Mesenchymal stem cell (in vitro differentiated cells and primary cell): ENCODE data around the gene PDHA1.

Experiments used
- DNase-seq: peaks from one replicate; pipeline ENCODE4 v3.0.0-alpha.2; 2013
- H2AFZ ChIP-seq: one replicate; pipeline ENCODE4 v1.6.1; 2013; ENCODE audit warnings: low read depth, mild to moderate bottlenecking, control low read depth, inconsistent platforms, low read length, moderate library complexity
- H2AK5ac ChIP-seq: 2 replicates; pipeline ENCODE4 v1.6.1; 2013; ENCODE audit warnings: low read length, moderate library complexity, mild to moderate bottlenecking, inconsistent platforms; ENCODE audit not compliant: severe bottlenecking
- H2BK120ac ChIP-seq: one replicate; pipeline ENCODE4 v1.6.1; 2013; ENCODE audit warnings: low read depth, mild to moderate bottlenecking, inconsistent platforms, low read length, moderate library complexity
- H2BK12ac ChIP-seq, 2 experiments: one replicate each; pipeline ENCODE4 v1.6.1; 2013; ENCODE audit warnings: inconsistent platforms in 2 of 2, low read length in 2 of 2, mild to moderate bottlenecking in 2 of 2, moderate library complexity in 2 of 2, control low read depth in 1 of 2
- H2BK15ac ChIP-seq: one replicate; pipeline ENCODE4 v1.6.1; 2013; ENCODE audit warnings: mild to moderate bottlenecking, low read depth, inconsistent platforms; ENCODE audit not compliant: poor library complexity, severe bottlenecking
- H2BK5ac ChIP-seq: 2 replicates; pipeline ENCODE4 v1.6.1; 2013; ENCODE audit warnings: low read depth, mild to moderate bottlenecking, low read length, control low read depth, inconsistent platforms; ENCODE audit not compliant: poor library complexity, severe bottlenecking
- H3K14ac ChIP-seq, 2 experiments: one replicate each; pipeline ENCODE4 v1.6.1; 2013; ENCODE audit warnings: inconsistent platforms in 2 of 2, low read length in 2 of 2, control low read depth in 1 of 2, mild to moderate bottlenecking in 1 of 2, moderate library complexity in 1 of 2
- H3K18ac ChIP-seq, 2 experiments: one replicate each; pipeline ENCODE4 v1.6.1; 2013; ENCODE audit warnings: inconsistent platforms in 2 of 2, low read length in 2 of 2, control low read depth in 1 of 2, low read depth in 1 of 2, mild to moderate bottlenecking in 1 of 2
- H3K23ac ChIP-seq, 2 experiments: one replicate each; pipeline ENCODE4 v1.6.1; 2013; ENCODE audit warnings: inconsistent platforms in 2 of 2, low read length in 2 of 2, mild to moderate bottlenecking in 2 of 2, moderate library complexity in 2 of 2, control low read depth in 1 of 2
- H3K27ac ChIP-seq: 2 replicates; pipeline ENCODE4 v1.5.1; 2013; ENCODE audit warnings: mild to moderate bottlenecking, moderate library complexity, low read length, control low read depth, inconsistent platforms; ENCODE audit not compliant: poor library complexity, severe bottlenecking
- H3K27me3 ChIP-seq, 2 experiments: 2 replicates each; pipeline versions ENCODE4 v1.6.1 to v1.7.0; 2013; ENCODE audit warnings: low read length in 2 of 2, mild to moderate bottlenecking in 2 of 2, moderate library complexity in 2 of 2, control low read depth in 1 of 2, inconsistent platforms in 1 of 2; ENCODE audit not compliant: control insufficient read depth in 1 of 2, insufficient read depth in 1 of 2
- H3K36me3 ChIP-seq, 2 experiments: 2 replicates each; pipeline versions ENCODE4 v1.6.1 to v1.7.0; 2013; ENCODE audit warnings: low read length in 2 of 2, control low read depth in 1 of 2, inconsistent platforms in 1 of 2, low read depth in 1 of 2, mild to moderate bottlenecking in 1 of 2; ENCODE audit not compliant: insufficient read depth in 2 of 2, control insufficient read depth in 1 of 2
- H3K4ac ChIP-seq, 2 experiments: one replicate each; pipeline ENCODE4 v1.6.1; 2013; ENCODE audit warnings: inconsistent platforms in 2 of 2, low read length in 2 of 2, mild to moderate bottlenecking in 2 of 2, moderate library complexity in 2 of 2, control low read depth in 1 of 2, low read depth in 1 of 2
- H3K4me1 ChIP-seq: 2 replicates; pipeline ENCODE4 v1.6.1; 2013; ENCODE audit warnings: low read depth, low read length, control low read depth; ENCODE audit not compliant: control insufficient read depth, insufficient read depth
- H3K4me2 ChIP-seq: 2 replicates; pipeline ENCODE4 v1.6.1; 2013; ENCODE audit warnings: low read length, mild to moderate bottlenecking, inconsistent platforms; ENCODE audit not compliant: poor library complexity, severe bottlenecking
- H3K4me3 ChIP-seq, 2 experiments: 2 replicates each; pipeline versions ENCODE4 v1.5.1 to v1.7.0; 2013; ENCODE audit warnings: low read length in 2 of 2, mild to moderate bottlenecking in 2 of 2, control low read depth in 1 of 2, low read depth in 1 of 2; ENCODE audit not compliant: insufficient read depth in 1 of 2
- H3K79me1 ChIP-seq: replicated peaks from 2 replicates; pipeline ENCODE4 v1.6.1; 2013; ENCODE audit warnings: mild to moderate bottlenecking, control low read depth, low read length, inconsistent platforms; ENCODE audit not compliant: poor library complexity, severe bottlenecking
- H3K9ac ChIP-seq: 2 replicates; pipeline ENCODE4 v1.7.0; 2013; ENCODE audit warnings: mild to moderate bottlenecking, low read length, moderate library complexity
- H3K9me3 ChIP-seq: 2 replicates; pipeline ENCODE4 v1.7.0; 2013; ENCODE audit warnings: mild to moderate bottlenecking, low read length; ENCODE audit not compliant: control insufficient read depth
- H4K8ac ChIP-seq: one replicate; pipeline ENCODE4 v1.6.1; 2013; ENCODE audit warnings: inconsistent platforms, mild to moderate bottlenecking, low read length, moderate library complexity
- H4K91ac ChIP-seq: one replicate; pipeline ENCODE4 v1.6.1; 2013; ENCODE audit warnings: mild to moderate bottlenecking, low read length, inconsistent platforms
- WGBS: methylation state at CpG from one replicate; pipeline ENCODE4 v1.1.7; 2013; ENCODE audit warnings: mixed read lengths; 5-methylcytosine and 5-hydroxymethylcytosine counted together

The PDHA1 gene

DNA sequence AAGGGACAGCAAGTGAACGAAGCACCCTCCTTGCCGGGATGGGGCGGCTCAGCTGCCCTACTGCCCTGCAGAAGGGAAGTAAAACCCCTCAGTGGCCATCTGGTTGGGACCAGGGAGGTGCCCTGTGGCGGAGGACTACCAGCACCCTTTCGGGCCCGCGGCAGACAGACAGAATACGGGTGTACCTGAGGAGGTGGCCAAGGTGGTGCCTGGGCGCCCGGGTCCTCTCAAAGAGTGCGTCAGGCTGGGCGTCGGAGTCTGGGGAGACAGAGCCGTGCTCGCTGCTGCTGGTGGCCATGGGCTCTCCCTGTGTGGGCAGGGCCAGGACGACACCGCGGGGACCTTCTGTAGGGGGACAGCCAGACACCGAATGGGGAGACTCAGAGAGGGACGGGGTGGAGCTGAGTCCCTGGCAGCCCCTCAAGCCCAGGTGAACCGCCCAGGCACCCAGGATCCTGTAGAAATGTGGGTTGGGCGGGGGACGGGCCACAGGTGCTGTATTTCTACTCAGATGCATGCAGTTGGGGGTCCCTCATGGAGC is 29.7 kb downstream of the PDHA1 start:
- Histone ChIP-seq H2BK15ac (no peak overlapping the region), H3K4me1 (peaks cover 13% of the 10 kb centered on the region), H3K23ac (no peak overlapping the region), H3K18ac (peak overlapping the region in 1 of 2 experiments; percentile 12), H4K91ac (no peak overlapping the region), H2BK5ac (no peak overlapping the region), H3K14ac (no peak overlapping the region), H2AK5ac (no peak overlapping the region), H3K36me3 (no peaks in the 10 kb centered on the region), H3K4me3 (no peak overlapping the region), H3K9me3 (no peaks in the 10 kb centered on the region), H3K27me3 (peaks cover 17 to 20% of the 10 kb centered on the region in 2 experiments), H3K27ac (no peak overlapping the region), H3K4ac (no peak overlapping the region), H2AFZ (no peak overlapping the region), H3K9ac (no peak overlapping the region), H3K79me1 (no peaks in the 10 kb centered on the region), H4K8ac (peak overlapping the region; percentile 2), H2BK12ac (no peak overlapping the region), H2BK120ac (no peak overlapping the region), H3K4me2 (peak overlapping the region; percentile 34)
- 11% methylated on average over 17 of the region's 23 CpGs for WGBS
- DNase-seq: no peak

DNA sequence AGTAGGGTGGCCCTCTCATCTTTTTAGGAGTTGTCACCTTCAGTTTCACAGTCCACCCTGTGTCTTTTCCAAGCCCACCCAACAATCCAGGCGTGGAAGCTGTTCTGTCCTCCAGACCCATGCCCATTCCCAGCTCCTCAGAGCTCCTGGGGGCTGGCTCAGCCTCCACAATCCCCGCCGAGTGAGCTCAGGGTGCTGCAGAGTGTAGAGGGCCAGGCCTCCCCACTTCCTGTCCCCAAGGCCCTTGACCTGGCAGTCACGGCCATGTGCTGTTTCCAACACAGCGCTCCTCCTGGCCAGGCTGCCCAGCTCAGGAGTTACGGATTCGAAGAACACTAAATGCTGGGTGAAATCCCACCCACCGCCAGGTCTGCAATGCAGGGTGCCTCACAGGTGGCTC is 31.8 kb downstream of the PDHA1 start:
- H3K79me1 ChIP-seq: no peaks in the 10 kb centered on the region
- no peak overlapping the region for H2BK120ac ChIP-seq
- WGBS: 74% methylated on average over 8 of the region's 8 CpGs
- H3K18ac ChIP-seq: no peak overlapping the region
- no peak overlapping the region for H4K91ac ChIP-seq
- no peak overlapping the region for H2BK12ac ChIP-seq
- H3K4me1 ChIP-seq: peaks cover 11% of the 10 kb centered on the region
- H3K36me3 ChIP-seq: no peaks in the 10 kb centered on the region
- no peak overlapping the region for H3K27ac ChIP-seq
- no peak overlapping the region for H3K23ac ChIP-seq
- no peak for DNase-seq
- no peak overlapping the region for H3K4me3 ChIP-seq
- H3K14ac ChIP-seq: no peak overlapping the region
- H3K27me3 ChIP-seq: peaks cover 17 to 20% of the 10 kb centered on the region in 2 experiments
- no peak overlapping the region for H3K9ac ChIP-seq
- no peak overlapping the region for H2BK5ac ChIP-seq
- H2AK5ac ChIP-seq: no peak overlapping the region
- no peaks in the 10 kb centered on the region for H3K9me3 ChIP-seq
- no peak overlapping the region for H4K8ac ChIP-seq
- H2AFZ ChIP-seq: no peak overlapping the region
- no peak overlapping the region for H2BK15ac ChIP-seq
- H3K4me2 ChIP-seq: no peak overlapping the region
- H3K4ac ChIP-seq: no peak overlapping the region

DNA sequence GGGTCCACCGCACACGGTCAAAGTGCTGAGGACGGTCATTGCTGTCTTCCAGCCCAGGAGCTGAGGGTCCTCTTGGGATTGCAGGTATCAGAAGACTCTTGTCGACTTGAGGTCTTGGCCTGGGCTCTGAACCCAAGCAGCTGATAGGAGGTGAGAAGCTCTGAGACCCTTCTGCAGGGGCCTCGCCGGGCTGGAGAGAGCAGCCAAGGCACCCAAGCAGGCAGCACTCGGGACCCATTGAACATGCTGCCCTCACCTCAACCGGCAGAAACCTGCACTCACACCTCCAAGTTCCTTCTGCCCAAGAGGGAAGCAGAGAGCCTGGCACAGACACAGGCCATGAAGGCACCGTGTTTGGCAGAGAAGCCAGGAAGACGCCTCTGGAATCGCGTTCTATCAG is 34.1 kb downstream of the PDHA1 start:
- Histone ChIP-seq H3K79me1 (no peaks in the 10 kb centered on the region), H2AFZ (no peak overlapping the region), H3K4me3 (no peak overlapping the region), H3K4ac (no peak overlapping the region), H3K9me3 (no peaks in the 10 kb centered on the region), H2BK15ac (no peak overlapping the region), H3K4me1 (peaks cover 7% of the 10 kb centered on the region), H3K27ac (no peak overlapping the region), H3K9ac (no peak overlapping the region), H3K18ac (no peak overlapping the region), H3K14ac (no peak overlapping the region), H3K27me3 (peaks cover 20% of the 10 kb centered on the region in 2 experiments), H4K91ac (no peak overlapping the region), H2BK120ac (no peak overlapping the region), H4K8ac (no peak overlapping the region), H2AK5ac (no peak overlapping the region), H3K23ac (no peak overlapping the region), H3K4me2 (no peak overlapping the region), H2BK5ac (no peak overlapping the region), H3K36me3 (no peaks in the 10 kb centered on the region), H2BK12ac (no peak overlapping the region)
- 95% methylated on average over 12 of the region's 12 CpGs for WGBS
- no peak for DNase-seq

DNA sequence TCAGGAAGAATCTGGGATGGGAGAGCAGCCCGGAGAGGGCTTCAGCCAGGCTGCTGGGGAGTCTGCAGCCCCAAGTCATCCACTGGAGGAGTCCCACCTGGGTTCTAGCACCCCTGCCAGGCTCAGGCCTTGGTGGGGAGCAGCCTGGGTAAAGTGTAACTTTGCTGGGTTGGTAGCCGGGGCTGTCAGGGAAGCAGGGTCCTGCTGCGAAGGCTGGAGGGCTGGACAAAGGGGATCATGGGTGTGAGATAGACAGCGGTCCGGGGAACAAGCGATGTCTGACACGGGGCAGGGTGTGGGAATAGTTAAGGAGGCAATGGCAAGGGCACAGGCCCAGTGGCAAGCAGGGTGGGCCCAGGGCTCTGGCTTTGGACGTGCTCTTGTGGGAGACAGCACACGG is 37.6 kb downstream of the PDHA1 start:
- no peak overlapping the region for H3K4me3 ChIP-seq
- no peak overlapping the region for H2BK12ac ChIP-seq
- no peak overlapping the region for H2BK5ac ChIP-seq
- no peak overlapping the region for H4K8ac ChIP-seq
- no peak overlapping the region for H4K91ac ChIP-seq
- H3K14ac ChIP-seq: no peak overlapping the region
- no peak overlapping the region for H2BK15ac ChIP-seq
- H3K4ac ChIP-seq: no peak overlapping the region
- peaks cover 0 to 16% of the 10 kb centered on the region in 2 experiments for H3K27me3 ChIP-seq
- H3K27ac ChIP-seq: no peak overlapping the region
- 80% methylated on average over 9 of the region's 9 CpGs for WGBS
- no peaks in the 10 kb centered on the region for H3K79me1 ChIP-seq
- no peak overlapping the region for H2BK120ac ChIP-seq
- no peak overlapping the region for H3K23ac ChIP-seq
- no peak overlapping the region for H3K4me2 ChIP-seq
- no peaks in the 10 kb centered on the region for H3K36me3 ChIP-seq
- no peak for DNase-seq
- H3K9ac ChIP-seq: no peak overlapping the region
- peaks cover 6% of the 10 kb centered on the region for H3K9me3 ChIP-seq
- no peak overlapping the region for H2AK5ac ChIP-seq
- no peak overlapping the region for H3K18ac ChIP-seq
- H3K4me1 ChIP-seq: no peaks in the 10 kb centered on the region
- H2AFZ ChIP-seq: no peak overlapping the region
